Right kidney (tissue), 9 donors: ENCODE data around the gene PNO1.
"Not testable (repeated sequence)": the region's sequence is repeated elsewhere in the genome, so short reads cannot be mapped to it uniquely, and the experiment has no call there.

Experiments
- DNase-seq: peaks from one replicate; pipeline ENCODE4 v3.0.0-alpha.2; 2016
- long read RNA-seq, 8 donors: transcript quantifications; one replicate each; lab custom pipeline, GENCODE V29; 2026

Gene PNO1
- long read RNA-seq, donor 1, transcript PNO1-201 (7 exons, 2,286 nt): major isoform, 9 of 9 reads
- long read RNA-seq, donor 1, partial matches to known transcripts: 0 of 9 reads
- long read RNA-seq, donor 1, other reads (novel, unspliced or antisense): 0 of 9 reads
- long read RNA-seq, donor 2, transcript PNO1-201 (7 exons, 2,286 nt): major isoform, 10 of 10 reads
- long read RNA-seq, donor 2, partial matches to known transcripts: 0 of 10 reads
- long read RNA-seq, donor 2, other reads (novel, unspliced or antisense): 0 of 10 reads
- long read RNA-seq, donor 3, transcript PNO1-201 (7 exons, 2,286 nt): major isoform, 9 of 9 reads
- long read RNA-seq, donor 3, partial matches to known transcripts: 0 of 9 reads
- long read RNA-seq, donor 3, other reads (novel, unspliced or antisense): 0 of 9 reads
- long read RNA-seq, donor 4, transcript PNO1-201 (7 exons, 2,286 nt): major isoform, 7 of 14 reads
- long read RNA-seq, donor 4, partial matches to known transcripts: 5 of 14 reads
- long read RNA-seq, donor 4, other reads (novel, unspliced or antisense): 0 of 14 reads
- long read RNA-seq, donor 5, transcript PNO1-201 (7 exons, 2,286 nt): major isoform, 10 of 10 reads
- long read RNA-seq, donor 5, partial matches to known transcripts: 0 of 10 reads
- long read RNA-seq, donor 5, other reads (novel, unspliced or antisense): 0 of 10 reads
- long read RNA-seq, donor 6, transcript PNO1-201 (7 exons, 2,286 nt): major isoform, 9 of 9 reads
- long read RNA-seq, donor 6, partial matches to known transcripts: 0 of 9 reads
- long read RNA-seq, donor 6, other reads (novel, unspliced or antisense): 0 of 9 reads
- long read RNA-seq, donor 7, transcript PNO1-201 (7 exons, 2,286 nt): major isoform, 14 of 62 reads
- long read RNA-seq, donor 7, partial matches to known transcripts: 48 of 62 reads
- long read RNA-seq, donor 7, other reads (novel, unspliced or antisense): 0 of 62 reads
- long read RNA-seq, donor 8, transcript PNO1-201 (7 exons, 2,286 nt): major isoform, 8 of 8 reads
- long read RNA-seq, donor 8, partial matches to known transcripts: 0 of 8 reads
- long read RNA-seq, donor 8, other reads (novel, unspliced or antisense): 0 of 8 reads

GRCh38 chr2:68157402-68158133, at the start of gene PNO1:
PNO1 (plus strand) TSS chr2:68157888; CDS start chr2:68157935, 47 bp downstream.
- DNase-seq: peak; percentile 100

- no peak for DNase-seq
These were observed 49.6 kb upstream of the PNO1 start for GRCh38 chr2:68108120-68108519.

GRCh38 chr2:68110102-68110501, 47.6 kb upstream of the PNO1 start:
- DNase-seq: no peak

- no peak for DNase-seq
These were observed 41.7 kb upstream of the PNO1 start for GRCh38 chr2:68115965-68116364.

- not testable (repeated sequence) for DNase-seq
These were observed 39.8 kb upstream of the PNO1 start for GRCh38 chr2:68117922-68118321.

- DNase-seq: no peak
These were observed 38.9 kb upstream of the PNO1 start for GRCh38 chr2:68118816-68119215.

GRCh38 chr2:68119504-68119903, 38.2 kb upstream of the PNO1 start:
- DNase-seq: no peak

GRCh38 chr2:68121873-68122679, 35.6 kb upstream of the PNO1 start:
- peak; percentile 59 for DNase-seq

GRCh38 chr2:68122680-68122964, 35.1 kb upstream of the PNO1 start:
- no peak for DNase-seq

- DNase-seq: no peak
These were observed 33.4 kb upstream of the PNO1 start for GRCh38 chr2:68124321-68124720.

- no peak for DNase-seq
These were observed 31.9 kb upstream of the PNO1 start for GRCh38 chr2:68125821-68126220.

- no peak for DNase-seq
These were observed 31.1 kb upstream of the PNO1 start for GRCh38 chr2:68126561-68126960.

GRCh38 chr2:68127358-68128242, 30.1 kb upstream of the PNO1 start:
- DNase-seq: no peak

GRCh38 chr2:68134120-68134519, 23.6 kb upstream of the PNO1 start:
- DNase-seq: no peak

- no peak for DNase-seq
These were observed 23.1 kb upstream of the PNO1 start for GRCh38 chr2:68134554-68134953.

- DNase-seq: no peak
These were observed 22.0 kb upstream of the PNO1 start for GRCh38 chr2:68135448-68136320.

GRCh38 chr2:68141875-68142274, 15.8 kb upstream of the PNO1 start:
- DNase-seq: no peak

- no peak for DNase-seq
These were observed 6.7 kb upstream of the PNO1 start for GRCh38 chr2:68151037-68151436.

GRCh38 chr2:68152681-68153347, 4.9 kb upstream of the PNO1 start:
- no peak for DNase-seq
